Coronary artery (tissue), 2 donors: ENCODE data around the gene SETD1B.

ENCODE experiments used
- DNase-seq: peaks from one replicate; pipeline ENCODE4 v3.0.0-alpha.2; 2017; ENCODE audit warnings: low spot score
- H3K27ac ChIP-seq, 2 donors: fragments of 200-600 bp; sonication (generic); one replicate each; pipeline ENCODE4 v1.5.1; 2016 to 2019
- H3K4me3 ChIP-seq: fragments of 200-600 bp; sonication (generic); 2 replicates; pipeline ENCODE4 v1.5.1; 2016; ENCODE audit warnings: mild to moderate bottlenecking, moderate library complexity
- CTCF ChIP-seq: fragments of 200-600 bp; sonication (generic); IDR thresholded peaks from one replicate; pipeline ENCODE4 v1.5.1; 2019; ENCODE audit warnings: antibody characterized with exemption

The SETD1B gene

DNA sequence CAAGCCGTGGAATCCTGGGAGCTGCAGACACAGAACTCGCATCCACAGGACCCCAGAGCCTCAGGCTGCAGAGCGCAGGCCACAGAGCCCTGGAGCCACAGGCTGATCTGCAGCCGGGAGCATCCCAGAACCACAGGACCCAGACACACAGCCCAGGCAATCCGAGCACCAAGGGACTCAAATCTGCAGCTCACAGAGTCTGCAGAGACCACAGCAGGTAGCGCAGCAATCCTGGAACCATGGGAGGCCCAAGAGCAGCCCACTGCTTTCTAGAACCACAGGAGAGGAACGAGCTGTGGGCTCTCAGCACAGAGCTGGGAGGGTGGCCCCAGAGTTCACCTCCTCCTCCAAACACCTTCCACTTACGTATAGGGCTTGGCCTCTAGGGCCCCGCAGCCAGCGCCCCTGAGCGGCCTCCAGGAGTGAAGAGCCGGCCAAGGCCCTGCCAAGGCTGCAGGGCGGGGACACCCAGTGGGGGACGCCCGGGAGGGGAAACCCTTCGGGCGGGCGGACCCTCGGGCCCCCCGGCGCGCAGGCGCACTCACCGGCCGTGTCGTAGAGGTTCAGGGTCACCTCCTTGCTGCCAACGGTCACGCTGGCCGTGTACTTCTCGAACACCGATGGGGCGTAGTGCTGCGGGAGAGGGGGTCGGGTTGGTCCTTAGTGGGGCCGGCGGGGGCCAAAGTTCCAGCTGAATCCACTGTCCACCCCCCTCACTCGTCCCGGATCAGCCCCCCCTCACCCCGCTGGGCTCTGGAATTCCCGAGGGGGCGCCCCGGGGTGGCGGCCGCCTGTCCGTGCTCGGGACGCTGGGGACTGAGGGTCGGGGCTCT, 11.0 kb upstream of the SETD1B start:
- no peak for DNase-seq
- TF ChIP-seq CTCF, result no peak
- peak overlapping the region; percentile 69 for H3K4me3 ChIP-seq
- peak overlapping the region in 1 of 2 donors; percentile 36 for H3K27ac ChIP-seq

- peak within 1 kb of the TSS; percentile 69 for H3K4me3 ChIP-seq
- DNase-seq, result no peak
- TF ChIP-seq CTCF, result no peak
- H3K27ac ChIP-seq, result peak within 1 kb of the TSS; percentile 78 to 100
Observed at GRCh38 chr12:121793440-121793837, 10.4 kb upstream of the SETD1B start, which contains the start of gene RHOF. Gene RHOF, minus strand, starts transcription at chr12:121793688. Its CDS starts 55 bp downstream, at chr12:121793633.

- peak; percentile 93 for DNase-seq
- peak; percentile 100 for TF ChIP-seq CTCF
- Histone ChIP-seq H3K27ac (peak overlapping the region; percentile 78 to 100), H3K4me3 (peak overlapping the region; percentile 69)
Observed at GRCh38 chr12:121793838-121794533, 9.8 kb upstream of the SETD1B start.

GRCh38 chr12:121794534-121795033, 9.2 kb upstream of the SETD1B start:
- DNase-seq, result no peak
- peak overlapping the region; percentile 78 to 100 for H3K27ac ChIP-seq
- TF ChIP-seq CTCF, result no peak
- H3K4me3 ChIP-seq, result peak overlapping the region; percentile 69

DNA sequence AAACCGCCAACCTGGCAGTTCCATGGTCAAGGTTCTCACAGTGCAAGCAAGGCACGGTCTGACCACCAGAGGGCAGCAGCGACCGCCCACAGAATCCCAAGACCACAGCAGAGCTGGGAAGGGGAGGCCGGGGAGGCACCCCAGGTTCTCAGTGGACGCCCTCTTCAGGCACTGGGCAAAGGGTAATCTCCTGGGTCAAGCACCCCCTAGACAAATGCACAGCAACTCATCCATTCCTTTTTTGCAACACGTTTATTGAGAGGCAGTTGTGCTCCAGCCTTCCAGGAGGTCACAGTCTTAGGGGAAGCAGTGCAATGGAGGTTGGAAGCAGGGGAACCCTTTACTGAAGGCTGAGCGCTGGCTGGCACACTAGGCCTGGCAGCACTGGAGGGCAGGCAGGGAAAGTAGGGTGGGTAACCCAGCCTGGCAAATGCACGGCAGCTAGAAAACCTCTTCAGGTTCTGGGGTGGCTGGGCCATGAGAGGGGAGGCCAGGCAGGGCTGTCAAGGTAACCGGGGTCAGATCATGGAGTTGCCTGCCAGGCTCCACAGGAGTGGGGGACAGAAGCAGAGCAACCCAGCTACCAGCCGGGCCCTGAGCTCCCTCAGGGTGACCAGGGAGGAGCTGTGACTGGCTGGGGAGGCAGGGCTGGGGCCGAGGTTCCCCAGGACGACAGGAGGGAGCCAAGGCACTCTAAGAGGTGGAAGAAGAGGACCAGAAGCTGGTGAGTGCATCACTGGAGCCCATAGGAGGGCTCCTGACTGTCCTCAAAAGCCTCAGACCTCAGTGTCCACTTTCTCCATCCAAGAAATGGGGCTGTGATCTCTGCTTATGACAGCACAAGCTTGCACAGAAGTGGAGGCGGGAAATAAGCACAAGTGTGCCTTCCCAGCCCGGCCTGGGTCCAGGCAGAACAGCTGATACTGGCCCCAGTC, 8.5 kb upstream of the SETD1B start:
- Histone ChIP-seq H3K4me3 (peak overlapping the region; percentile 94), H3K27ac (peak overlapping the region; percentile 78 to 100)
- peak; percentile 92 for TF ChIP-seq CTCF
- DNase-seq, result no peak
